Epithelial cell of esophagus (primary cell): ENCODE data around the gene TANC1.

Source experiments
- DNase-seq: peaks from one replicate; pipeline ENCODE4 v3.0.0; 2010; ENCODE audit warnings: low read depth
- H3K4me3 ChIP-seq: 2 replicates; pipeline ENCODE4 v1.5.1; 2011; ENCODE audit warnings: mild to moderate bottlenecking, low read length, control low read depth
- CTCF ChIP-seq: IDR thresholded peaks from 2 replicates; pipeline ENCODE4 v1.5.1; 2011; ENCODE audit warnings: low read depth, mild to moderate bottlenecking, low read length, control low read depth, inconsistent platforms; ENCODE audit not compliant: insufficient read depth; ENCODE audit errors: missing control alignments

Gene TANC1

GRCh38 chr2:158958365-158958764 is 10.1 kb upstream of the TANC1 start:
- DNase-seq = no peak
- no peak for TF ChIP-seq CTCF
- no peak overlapping the region for H3K4me3 ChIP-seq

GRCh38 chr2:158960193-158960592 is 8.2 kb upstream of the TANC1 start:
- H3K4me3 ChIP-seq = no peak overlapping the region
- no peak for DNase-seq
- TF ChIP-seq CTCF = no peak

GRCh38 chr2:158962074-158962473 is 6.4 kb upstream of the TANC1 start:
- TF ChIP-seq CTCF = no peak
- H3K4me3 ChIP-seq = no peak overlapping the region
- DNase-seq = no peak

GRCh38 chr2:158963071-158963470 is 5.4 kb upstream of the TANC1 start:
- TF ChIP-seq CTCF = no peak
- no peak overlapping the region for H3K4me3 ChIP-seq
- no peak for DNase-seq

GRCh38 chr2:158965107-158965506 is 3.3 kb upstream of the TANC1 start:
- DNase-seq = no peak
- no peak overlapping the region for H3K4me3 ChIP-seq
- TF ChIP-seq CTCF = no peak

GRCh38 chr2:158965641-158966040 is 2.8 kb upstream of the TANC1 start:
- no peak for TF ChIP-seq CTCF

GRCh38 chr2:158966312-158966711 is 2.1 kb upstream of the TANC1 start:
- DNase-seq = no peak
- no peak for TF ChIP-seq CTCF
- H3K4me3 ChIP-seq = no peak overlapping the region

More at GRCh38 chr2:158965641-158966040, 2.8 kb upstream of the TANC1 start:
- H3K4me3 ChIP-seq = no peak overlapping the region
- no peak for DNase-seq
